GM12878 (cell line): ENCODE data around the gene TNRC6C. TPM values are rescaled to one million over a fixed set of nuclear protein-coding genes. Genes with fewer than 3 reads are reported as not detected.

ENCODE experiments used
- ATF7 ChIP-seq: fragments of 450-650 bp; IDR thresholded peaks from 2 replicates; pipeline ENCODE4 v1.6.1; 2016; ENCODE audit warnings: low read depth, mild to moderate bottlenecking
- CHD2 ChIP-seq: IDR thresholded peaks from 2 replicates; pipeline ENCODE4 v1.6.1; 2011; ENCODE audit warnings: low read depth, low read length, improper control_type of control experiment, borderline replicate concordance
- HDAC2 ChIP-seq: fragments of 200-600 bp; sonication (generic); IDR thresholded peaks from 2 replicates; pipeline ENCODE4 v1.6.1; 2017
- HDAC6 ChIP-seq: fragments of 200-600 bp; sonication (generic); IDR thresholded peaks from one replicate; pipeline ENCODE4 v1.8.0; 2017; ENCODE audit warnings: antibody characterized with exemption; ENCODE audit not compliant: unreplicated experiment
- KLF5 ChIP-seq: fragments of 450-650 bp; IDR thresholded peaks from 2 replicates; pipeline ENCODE4 v1.6.1; 2014; ENCODE audit warnings: mild to moderate bottlenecking; ENCODE audit not compliant: partially characterized antibody
- MEF2B ChIP-seq: fragments of 450-650 bp; IDR thresholded peaks from 2 replicates; pipeline ENCODE4 v1.6.1; 2018; ENCODE audit warnings: mild to moderate bottlenecking, moderate library complexity; ENCODE audit not compliant: partially characterized antibody, poor library complexity, severe bottlenecking
- MXI1 ChIP-seq: fragments of 150-350 bp; IDR thresholded peaks from 2 replicates; pipeline ENCODE4 v1.6.1; 2011; ENCODE audit warnings: low read depth, mild to moderate bottlenecking, inconsistent platforms, low read length, improper control_type of control experiment
- NR2F1 ChIP-seq: fragments of 450-650 bp; conservative IDR thresholded peaks from 2 replicates; pipeline ENCODE4 v1.6.1; 2017; ENCODE audit warnings: mild to moderate bottlenecking
- POLR2AphosphoS2 ChIP-seq: IDR thresholded peaks from 2 replicates; pipeline ENCODE4 v1.6.1; 2011; ENCODE audit warnings: low read depth, mild to moderate bottlenecking, low read length, improper control_type of control experiment, moderate library complexity
- RELA ChIP-seq: fragments of 450-650 bp; IDR thresholded peaks from 2 replicates; pipeline ENCODE4 v1.8.0; 2014; ENCODE audit warnings: borderline replicate concordance; ENCODE audit not compliant: partially characterized antibody
- RUNX3 ChIP-seq: IDR thresholded peaks from 2 replicates; pipeline ENCODE4 v1.6.1; 2012; ENCODE audit warnings: low read length, inconsistent platforms
- SMARCA5 ChIP-seq: fragments of 450-650 bp; IDR thresholded peaks from 2 replicates; pipeline ENCODE4 v1.6.1; 2017; ENCODE audit warnings: mild to moderate bottlenecking
- TAF1 ChIP-seq: IDR thresholded peaks from 2 replicates; pipeline ENCODE4 v1.6.1; 2011; ENCODE audit warnings: mild to moderate bottlenecking, low read depth, low read length, borderline replicate concordance
- ZNF622 ChIP-seq: fragments of 450-650 bp; IDR thresholded peaks from 2 replicates; pipeline ENCODE4 v1.6.1; 2017; ENCODE audit warnings: mild to moderate bottlenecking, inconsistent platforms
- ZSCAN29 ChIP-seq: fragments of 450-650 bp; IDR thresholded peaks from 2 replicates; pipeline ENCODE4 v1.6.1; 2017; ENCODE audit warnings: mild to moderate bottlenecking, moderate library complexity
- polyA plus RNA-seq, 11 experiments: library from polyadenylated mRNA; depleted of rRNA in 4 of 11; unstranded in 6 of 11; stranded (reverse) in 5 of 11; fragments of >200 nt; fragmentation: Nextera tagmentation in 4 of 11; fragmentation: Illumina TruSeq in 1 of 11; extraction: Ambion mirVana in 4 of 11; extraction: Trizol in 1 of 11; gene quantifications; 1 replicate in 1 of 11; 2 replicates in 10 of 11; pipeline versions ENCODE4 v1.2.1 to v1.2.3, GENCODE V29; 2011 to 2016; ENCODE audit warnings: inconsistent platforms in 2 of 11, missing spikeins in 2 of 11, low read depth in 1 of 11
- total RNA-seq, 4 experiments: library from RNA; depleted of rRNA in 3 of 4; stranded (reverse); fragments of >200 nt in 3 of 4; fragmentation: Illumina TruSeq in 1 of 4; extraction: Trizol in 1 of 4; gene quantifications; 2 replicates each; pipeline versions ENCODE4 v1.2.1 to v1.2.3, GENCODE V29; 2013 to 2021
- TF ChIP-seq, protein P1 (sequence below): IDR thresholded peaks from 2 replicates; pipeline ENCODE4 v1.6.1; 2012; ENCODE audit warnings: mild to moderate bottlenecking, low read depth, low read length
- TF ChIP-seq, protein P2 (sequence below): IDR thresholded peaks from 2 replicates; pipeline ENCODE4 v1.6.1; 2011; ENCODE audit warnings: mild to moderate bottlenecking, low read depth, low read length, moderate library complexity; ENCODE audit not compliant: insufficient replicate concordance
- TF ChIP-seq, protein P3 (sequence below): fragments of 450-650 bp; formaldehyde crosslinking; IDR thresholded peaks from 2 replicates; pipeline ENCODE4 v1.4.0; 2022; ENCODE audit warnings: mild to moderate bottlenecking, moderate library complexity
- TF ChIP-seq, protein P4 (sequence below): fragments of 450-650 bp; IDR thresholded peaks from 2 replicates; pipeline ENCODE4 v1.6.1; 2018; ENCODE audit warnings: mild to moderate bottlenecking, low read depth, moderate library complexity; ENCODE audit not compliant: partially characterized antibody

The TNRC6C gene
- total and polyA plus RNA-seq, 10 of the 15 experiments (the other 5 are each of a cell fraction or from before 2014, with no cell fraction given), result 0.40 to 6.1 (median 0.96) TPM

DNA sequence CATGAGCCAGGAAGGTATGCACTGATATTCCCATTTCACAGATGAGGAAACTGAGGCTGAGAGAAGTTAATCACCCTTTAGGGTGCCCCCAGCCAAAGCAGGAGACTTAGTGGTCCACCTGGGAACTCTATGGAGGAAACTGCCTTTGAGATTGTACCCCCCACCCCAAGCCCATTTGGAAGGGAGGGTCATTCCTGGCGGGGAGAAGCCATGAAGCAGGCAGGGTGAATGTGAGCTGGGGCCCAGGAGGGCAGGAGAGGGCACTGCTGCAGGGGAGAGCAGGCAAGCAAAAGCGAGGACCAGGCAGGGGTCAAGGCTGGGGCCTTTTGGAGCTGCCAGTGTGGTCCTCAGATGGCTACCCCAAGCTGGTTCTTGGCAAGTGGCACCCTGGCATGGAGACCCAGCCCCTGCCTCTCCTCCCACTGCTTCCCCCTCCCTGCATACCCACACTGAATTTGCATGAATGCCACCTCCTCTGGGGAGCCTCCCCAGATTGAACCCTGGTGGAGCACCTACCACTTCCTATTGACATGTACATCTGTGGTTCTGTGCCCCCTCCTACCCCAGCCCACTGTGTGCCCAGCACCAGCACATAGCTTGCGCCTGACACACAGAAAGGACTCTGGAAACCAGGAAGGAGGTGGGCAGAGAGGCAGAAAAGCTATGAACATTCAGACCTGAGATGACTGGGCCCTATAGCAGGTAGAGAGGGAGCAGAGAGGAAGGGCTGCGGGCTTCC lies 171.0 kb downstream of the TNRC6C start (continued):
- no peak for TF ChIP-seq NR2F1
- TF ChIP-seq, protein P1, sequence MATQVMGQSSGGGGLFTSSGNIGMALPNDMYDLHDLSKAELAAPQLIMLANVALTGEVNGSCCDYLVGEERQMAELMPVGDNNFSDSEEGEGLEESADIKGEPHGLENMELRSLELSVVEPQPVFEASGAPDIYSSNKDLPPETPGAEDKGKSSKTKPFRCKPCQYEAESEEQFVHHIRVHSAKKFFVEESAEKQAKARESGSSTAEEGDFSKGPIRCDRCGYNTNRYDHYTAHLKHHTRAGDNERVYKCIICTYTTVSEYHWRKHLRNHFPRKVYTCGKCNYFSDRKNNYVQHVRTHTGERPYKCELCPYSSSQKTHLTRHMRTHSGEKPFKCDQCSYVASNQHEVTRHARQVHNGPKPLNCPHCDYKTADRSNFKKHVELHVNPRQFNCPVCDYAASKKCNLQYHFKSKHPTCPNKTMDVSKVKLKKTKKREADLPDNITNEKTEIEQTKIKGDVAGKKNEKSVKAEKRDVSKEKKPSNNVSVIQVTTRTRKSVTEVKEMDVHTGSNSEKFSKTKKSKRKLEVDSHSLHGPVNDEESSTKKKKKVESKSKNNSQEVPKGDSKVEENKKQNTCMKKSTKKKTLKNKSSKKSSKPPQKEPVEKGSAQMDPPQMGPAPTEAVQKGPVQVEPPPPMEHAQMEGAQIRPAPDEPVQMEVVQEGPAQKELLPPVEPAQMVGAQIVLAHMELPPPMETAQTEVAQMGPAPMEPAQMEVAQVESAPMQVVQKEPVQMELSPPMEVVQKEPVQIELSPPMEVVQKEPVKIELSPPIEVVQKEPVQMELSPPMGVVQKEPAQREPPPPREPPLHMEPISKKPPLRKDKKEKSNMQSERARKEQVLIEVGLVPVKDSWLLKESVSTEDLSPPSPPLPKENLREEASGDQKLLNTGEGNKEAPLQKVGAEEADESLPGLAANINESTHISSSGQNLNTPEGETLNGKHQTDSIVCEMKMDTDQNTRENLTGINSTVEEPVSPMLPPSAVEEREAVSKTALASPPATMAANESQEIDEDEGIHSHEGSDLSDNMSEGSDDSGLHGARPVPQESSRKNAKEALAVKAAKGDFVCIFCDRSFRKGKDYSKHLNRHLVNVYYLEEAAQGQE, result no peak
- TF ChIP-seq, protein P2, sequence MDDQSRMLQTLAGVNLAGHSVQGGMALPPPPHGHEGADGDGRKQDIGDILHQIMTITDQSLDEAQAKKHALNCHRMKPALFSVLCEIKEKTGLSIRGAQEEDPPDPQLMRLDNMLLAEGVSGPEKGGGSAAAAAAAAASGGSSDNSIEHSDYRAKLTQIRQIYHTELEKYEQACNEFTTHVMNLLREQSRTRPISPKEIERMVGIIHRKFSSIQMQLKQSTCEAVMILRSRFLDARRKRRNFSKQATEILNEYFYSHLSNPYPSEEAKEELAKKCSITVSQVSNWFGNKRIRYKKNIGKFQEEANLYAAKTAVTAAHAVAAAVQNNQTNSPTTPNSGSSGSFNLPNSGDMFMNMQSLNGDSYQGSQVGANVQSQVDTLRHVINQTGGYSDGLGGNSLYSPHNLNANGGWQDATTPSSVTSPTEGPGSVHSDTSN, result no peak
- no peak for TF ChIP-seq ZSCAN29
- no peak for TF ChIP-seq KLF5
- TF ChIP-seq, protein P3, sequence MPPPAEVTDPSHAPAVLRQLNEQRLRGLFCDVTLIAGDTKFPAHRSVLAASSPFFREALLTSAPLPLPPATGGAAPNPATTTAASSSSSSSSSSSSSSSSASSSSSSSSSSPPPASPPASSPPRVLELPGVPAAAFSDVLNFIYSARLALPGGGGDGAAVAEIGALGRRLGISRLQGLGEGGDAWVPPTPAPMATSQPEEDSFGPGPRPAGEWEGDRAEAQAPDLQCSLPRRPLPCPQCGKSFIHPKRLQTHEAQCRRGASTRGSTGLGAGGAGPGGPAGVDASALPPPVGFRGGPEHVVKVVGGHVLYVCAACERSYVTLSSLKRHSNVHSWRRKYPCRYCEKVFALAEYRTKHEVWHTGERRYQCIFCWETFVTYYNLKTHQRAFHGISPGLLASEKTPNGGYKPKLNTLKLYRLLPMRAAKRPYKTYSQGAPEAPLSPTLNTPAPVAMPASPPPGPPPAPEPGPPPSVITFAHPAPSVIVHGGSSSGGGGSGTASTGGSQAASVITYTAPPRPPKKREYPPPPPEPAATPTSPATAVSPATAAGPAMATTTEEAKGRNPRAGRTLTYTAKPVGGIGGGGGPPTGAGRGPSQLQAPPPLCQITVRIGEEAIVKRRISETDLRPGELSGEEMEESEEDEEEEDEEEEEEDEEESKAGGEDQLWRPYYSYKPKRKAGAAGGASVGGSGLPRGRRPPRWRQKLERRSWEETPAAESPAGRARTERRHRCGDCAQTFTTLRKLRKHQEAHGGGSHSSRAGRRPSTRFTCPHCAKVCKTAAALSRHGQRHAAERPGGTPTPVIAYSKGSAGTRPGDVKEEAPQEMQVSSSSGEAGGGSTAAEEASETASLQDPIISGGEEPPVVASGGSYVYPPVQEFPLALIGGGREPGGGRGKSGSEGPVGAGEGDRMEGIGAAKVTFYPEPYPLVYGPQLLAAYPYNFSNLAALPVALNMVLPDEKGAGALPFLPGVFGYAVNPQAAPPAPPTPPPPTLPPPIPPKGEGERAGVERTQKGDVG (CRISPR knock-in tag), result no peak
- TF ChIP-seq MXI1, result no peak
- 0 out of 2 replicates have a peak, but pooled peaks have one; percentile 4 for TF ChIP-seq CHD2
- TF ChIP-seq POLR2AphosphoS2, result peak; percentile 31; the same call in 1 of the 2 replicates
- TF ChIP-seq HDAC2, result no peak
- TF ChIP-seq TAF1, result no peak
- no peak for TF ChIP-seq MEF2B
- TF ChIP-seq RELA, result no peak
- no peak for TF ChIP-seq RUNX3
- TF ChIP-seq SMARCA5, result peak; percentile 83
- TF ChIP-seq ZNF622, result no peak
- no peak for TF ChIP-seq ATF7
- TF ChIP-seq, protein P4, sequence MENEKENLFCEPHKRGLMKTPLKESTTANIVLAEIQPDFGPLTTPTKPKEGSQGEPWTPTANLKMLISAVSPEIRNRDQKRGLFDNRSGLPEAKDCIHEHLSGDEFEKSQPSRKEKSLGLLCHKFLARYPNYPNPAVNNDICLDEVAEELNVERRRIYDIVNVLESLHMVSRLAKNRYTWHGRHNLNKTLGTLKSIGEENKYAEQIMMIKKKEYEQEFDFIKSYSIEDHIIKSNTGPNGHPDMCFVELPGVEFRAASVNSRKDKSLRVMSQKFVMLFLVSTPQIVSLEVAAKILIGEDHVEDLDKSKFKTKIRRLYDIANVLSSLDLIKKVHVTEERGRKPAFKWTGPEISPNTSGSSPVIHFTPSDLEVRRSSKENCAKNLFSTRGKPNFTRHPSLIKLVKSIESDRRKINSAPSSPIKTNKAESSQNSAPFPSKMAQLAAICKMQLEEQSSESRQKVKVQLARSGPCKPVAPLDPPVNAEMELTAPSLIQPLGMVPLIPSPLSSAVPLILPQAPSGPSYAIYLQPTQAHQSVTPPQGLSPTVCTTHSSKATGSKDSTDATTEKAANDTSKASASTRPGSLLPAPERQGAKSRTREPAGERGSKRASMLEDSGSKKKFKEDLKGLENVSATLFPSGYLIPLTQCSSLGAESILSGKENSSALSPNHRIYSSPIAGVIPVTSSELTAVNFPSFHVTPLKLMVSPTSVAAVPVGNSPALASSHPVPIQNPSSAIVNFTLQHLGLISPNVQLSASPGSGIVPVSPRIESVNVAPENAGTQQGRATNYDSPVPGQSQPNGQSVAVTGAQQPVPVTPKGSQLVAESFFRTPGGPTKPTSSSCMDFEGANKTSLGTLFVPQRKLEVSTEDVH, result no peak
- no peak for TF ChIP-seq HDAC6
